Activated CD8-positive, alpha-beta memory T cell treated with anti-CD3 and anti-CD28 coated beads, Interleukin-2, amount 50 U/mL, for 4 hours (primary cell): Measurements from ENCODE around the gene MPPED1.

Experiments used
- DNase-seq: peaks from one replicate; pipeline ENCODE4 v3.0.0-alpha.2; 2020

MPPED1 gene

GRCh38 chr22:43393132-43393843, 18.5 kb upstream of the MPPED1 start:
- DNase-seq: no peak

- no peak for DNase-seq
Measured at GRCh38 chr22:43393844-43394474, 17.9 kb upstream of the MPPED1 start.

GRCh38 chr22:43395086-43395695, 16.6 kb upstream of the MPPED1 start:
- no peak for DNase-seq

DNA sequence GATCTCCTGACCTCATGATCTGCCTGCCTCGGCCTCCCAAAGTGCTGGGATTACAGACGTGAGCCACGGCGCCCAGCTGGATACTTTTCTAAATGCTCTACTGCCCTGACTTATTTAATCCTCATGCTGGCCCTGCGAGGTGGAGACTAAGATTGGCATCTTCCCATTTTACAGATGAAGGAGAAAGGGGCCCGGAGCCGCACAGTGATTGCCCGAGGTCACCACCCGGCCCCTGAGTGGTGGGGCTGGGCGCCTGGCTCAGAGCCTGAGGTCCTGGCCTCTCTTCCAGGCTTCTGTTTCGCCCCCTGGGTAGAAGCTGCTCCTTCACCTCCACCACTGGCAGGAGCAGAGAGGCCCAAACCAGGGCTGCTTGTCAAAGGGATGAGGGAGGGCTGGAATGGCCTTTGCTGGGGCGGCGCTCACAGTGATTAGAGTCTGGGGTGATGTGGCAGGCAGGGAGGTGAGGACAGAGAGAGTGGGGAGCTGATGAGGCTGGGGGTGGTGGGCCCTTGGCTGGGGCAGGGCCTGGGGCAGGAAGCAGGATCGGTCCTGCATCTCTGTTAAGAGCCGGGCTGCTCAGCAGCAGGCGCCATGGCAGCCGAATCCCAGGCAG, 15.4 kb upstream of the MPPED1 start:
- DNase-seq: no peak

- no peak for DNase-seq
Measured at GRCh38 chr22:43396934-43397457, 14.8 kb upstream of the MPPED1 start.

- no peak for DNase-seq
Measured at GRCh38 chr22:43397766-43398165, 14.0 kb upstream of the MPPED1 start.

- DNase-seq: no peak
Measured at GRCh38 chr22:43398246-43398645, 13.6 kb upstream of the MPPED1 start.

DNA sequence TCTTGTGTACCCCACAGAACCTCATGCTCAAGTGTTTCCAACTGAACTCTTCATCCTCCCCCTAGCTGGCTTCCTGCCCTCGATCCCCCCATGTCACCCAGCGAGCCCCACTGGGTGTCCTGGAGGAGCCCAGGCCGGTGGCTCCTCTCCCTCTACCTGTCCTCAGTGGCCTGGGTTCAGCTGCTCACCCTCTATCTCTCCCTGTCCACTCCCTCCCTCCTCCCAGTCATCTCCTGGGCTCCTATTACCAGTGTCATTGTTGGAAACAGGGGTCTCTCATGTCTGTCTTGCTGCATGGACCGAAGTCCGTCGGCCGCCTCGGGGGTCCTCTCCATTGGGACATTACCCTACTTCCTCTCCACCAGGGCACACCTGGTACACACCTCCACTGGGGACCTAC, 12.9 kb upstream of the MPPED1 start:
- no peak for DNase-seq

GRCh38 chr22:43399338-43399979, 12.4 kb upstream of the MPPED1 start:
- DNase-seq: no peak

- DNase-seq: no peak
Measured at GRCh38 chr22:43399980-43400358, 11.8 kb upstream of the MPPED1 start.

DNA sequence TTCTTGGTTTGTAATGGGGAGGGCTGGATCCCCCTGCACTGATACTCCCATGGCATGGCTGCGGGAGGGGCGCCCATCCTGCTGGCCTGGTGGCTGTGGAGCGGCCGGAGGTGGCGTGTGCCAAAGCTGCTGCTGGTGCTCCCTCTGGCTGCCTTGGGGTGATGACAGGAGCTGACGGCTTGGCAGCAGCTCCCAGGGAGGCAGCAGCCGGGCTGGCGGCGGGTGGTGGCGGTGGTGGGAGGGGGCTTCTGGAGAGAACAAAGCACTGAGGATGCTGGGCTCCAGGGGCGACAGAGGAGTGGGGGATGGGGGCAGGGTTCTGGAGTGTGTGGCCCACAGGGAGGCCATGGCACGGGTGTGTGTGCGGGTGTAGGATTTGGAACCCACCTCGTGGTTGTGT, 11.4 kb upstream of the MPPED1 start:
- DNase-seq: no peak

DNA sequence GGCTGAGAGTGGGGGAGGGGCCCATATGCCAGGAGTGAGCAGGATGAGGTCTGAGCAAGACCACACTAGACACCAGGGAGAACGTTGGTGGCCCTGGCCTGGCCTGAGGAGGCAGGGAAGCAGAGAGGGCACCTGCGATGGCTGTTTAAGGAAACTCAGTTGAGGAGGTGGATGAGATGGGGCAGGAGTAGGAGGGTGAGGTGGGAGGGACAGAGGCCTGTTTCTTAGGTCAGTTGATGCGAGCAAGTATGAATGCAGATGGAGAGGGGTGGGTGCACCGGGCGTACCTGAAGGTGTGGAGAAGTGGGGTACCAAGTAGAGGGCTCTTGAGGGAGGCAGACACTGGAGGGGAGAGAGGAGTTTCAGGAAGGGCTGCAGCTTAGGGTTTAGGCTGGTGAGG, 10.6 kb upstream of the MPPED1 start:
- no peak for DNase-seq

GRCh38 chr22:43401661-43402060, 10.2 kb upstream of the MPPED1 start:
- DNase-seq: no peak

DNA sequence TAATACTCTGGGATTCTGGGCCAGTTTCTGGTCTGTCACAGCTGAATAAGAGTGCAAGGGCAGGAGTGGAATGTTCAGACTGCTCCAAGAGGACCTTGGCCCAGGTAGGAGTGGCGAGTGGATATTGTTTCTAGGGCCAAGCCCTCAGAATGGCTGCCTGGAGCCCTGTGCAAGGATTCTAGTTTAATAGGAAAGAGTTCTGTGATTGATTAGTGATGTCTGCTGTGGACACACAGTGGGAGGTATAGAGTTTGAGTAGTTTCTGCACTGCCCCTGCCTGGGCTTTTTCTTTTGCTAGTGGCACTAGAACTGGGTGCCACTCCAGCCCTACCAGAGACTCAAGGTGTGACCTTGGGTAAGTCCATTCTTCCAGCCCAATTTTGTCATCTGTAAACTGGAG, 9.7 kb upstream of the MPPED1 start:
- DNase-seq: no peak

DNA sequence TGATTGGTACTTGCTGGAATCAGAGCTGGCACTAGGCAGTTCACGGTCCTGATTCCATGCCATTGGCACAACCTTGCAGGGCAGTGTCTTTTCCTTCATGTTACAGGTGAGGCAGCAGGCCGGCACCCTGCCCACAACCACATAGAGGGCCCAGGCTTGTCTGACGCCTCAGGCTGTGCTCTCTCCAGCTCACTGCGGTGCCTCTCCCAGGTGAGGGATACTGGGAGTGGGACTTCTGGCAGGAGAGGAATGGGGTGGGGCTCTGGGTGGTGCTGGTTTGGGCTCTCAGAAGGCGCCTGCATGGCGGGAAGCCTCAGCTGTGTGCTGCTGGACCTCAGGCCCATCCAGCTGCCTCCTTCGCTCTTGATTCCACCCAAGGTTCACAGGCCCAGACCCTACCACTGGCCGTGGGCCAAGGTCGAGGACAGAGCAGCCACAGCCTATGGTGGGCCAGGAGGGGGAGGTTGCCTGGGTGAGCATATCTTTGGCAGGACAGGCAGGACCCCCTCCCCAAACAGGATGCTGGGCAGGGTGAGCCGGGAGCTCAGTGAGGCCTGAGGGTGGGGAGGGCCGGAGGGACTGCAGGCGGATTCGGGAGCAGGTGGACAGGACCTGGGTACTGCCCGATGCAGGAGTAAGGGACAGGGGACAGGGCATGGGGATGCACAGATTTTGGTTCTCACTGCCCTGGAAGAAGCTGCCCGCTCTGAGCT, 7.0 kb upstream of the MPPED1 start:
- no peak for DNase-seq

DNA sequence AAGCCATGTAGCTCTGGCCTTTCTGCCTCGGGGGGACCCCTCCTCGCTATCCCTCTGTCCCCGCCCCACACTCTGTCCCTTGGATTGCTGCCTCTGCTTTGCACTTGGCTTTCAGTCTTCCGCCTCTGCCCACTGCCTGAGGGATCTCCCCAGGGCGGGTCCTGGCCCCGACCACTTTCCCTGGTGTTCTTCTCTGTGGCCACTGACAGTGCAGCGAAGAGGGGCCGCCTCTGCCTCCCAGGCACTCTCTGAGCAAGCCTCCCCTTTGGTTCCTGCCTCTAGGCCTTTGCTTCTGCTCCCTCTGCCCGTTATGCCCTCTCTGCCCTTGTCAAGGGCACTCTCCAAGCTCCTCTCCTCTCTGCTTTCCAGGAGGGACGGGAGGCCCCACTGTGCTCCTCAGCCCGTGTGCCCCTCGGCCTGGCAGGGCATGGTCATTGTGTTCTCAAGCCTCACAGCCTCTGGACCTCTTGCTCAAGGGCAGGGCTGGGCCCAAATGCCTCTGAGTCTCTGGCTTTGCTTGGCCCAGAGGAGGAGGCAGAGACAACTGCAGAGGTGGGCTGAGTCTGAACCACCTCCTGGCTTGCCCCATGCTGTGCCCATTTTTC, 5.5 kb upstream of the MPPED1 start:
- DNase-seq: no peak

DNA sequence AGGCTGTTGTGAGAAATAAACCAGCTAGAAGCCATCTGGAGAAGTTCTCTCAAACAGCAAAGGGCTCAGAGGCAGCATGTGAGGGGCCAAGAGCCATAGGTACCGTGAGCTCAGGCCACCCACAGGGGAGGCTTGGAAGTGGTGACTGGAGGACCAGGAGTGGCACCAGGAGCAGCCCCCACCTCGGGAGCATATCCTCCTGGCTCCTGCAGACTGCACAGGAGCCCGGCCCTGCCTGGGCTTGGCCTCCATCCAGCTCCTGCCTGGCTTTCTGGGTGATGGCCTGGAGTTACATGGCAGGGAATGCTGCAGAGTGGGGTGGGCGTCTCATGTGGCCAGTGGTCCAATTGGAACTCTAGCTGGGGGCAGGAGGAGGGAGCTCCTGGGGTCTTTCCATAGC, 4.2 kb upstream of the MPPED1 start:
- no peak for DNase-seq

GRCh38 chr22:43408009-43408408, 3.8 kb upstream of the MPPED1 start:
- no peak for DNase-seq

- no peak for DNase-seq
Measured at GRCh38 chr22:43409046-43409445, 2.8 kb upstream of the MPPED1 start.

- DNase-seq: no peak
Measured at GRCh38 chr22:43409800-43410199, 2.0 kb upstream of the MPPED1 start.

DNA sequence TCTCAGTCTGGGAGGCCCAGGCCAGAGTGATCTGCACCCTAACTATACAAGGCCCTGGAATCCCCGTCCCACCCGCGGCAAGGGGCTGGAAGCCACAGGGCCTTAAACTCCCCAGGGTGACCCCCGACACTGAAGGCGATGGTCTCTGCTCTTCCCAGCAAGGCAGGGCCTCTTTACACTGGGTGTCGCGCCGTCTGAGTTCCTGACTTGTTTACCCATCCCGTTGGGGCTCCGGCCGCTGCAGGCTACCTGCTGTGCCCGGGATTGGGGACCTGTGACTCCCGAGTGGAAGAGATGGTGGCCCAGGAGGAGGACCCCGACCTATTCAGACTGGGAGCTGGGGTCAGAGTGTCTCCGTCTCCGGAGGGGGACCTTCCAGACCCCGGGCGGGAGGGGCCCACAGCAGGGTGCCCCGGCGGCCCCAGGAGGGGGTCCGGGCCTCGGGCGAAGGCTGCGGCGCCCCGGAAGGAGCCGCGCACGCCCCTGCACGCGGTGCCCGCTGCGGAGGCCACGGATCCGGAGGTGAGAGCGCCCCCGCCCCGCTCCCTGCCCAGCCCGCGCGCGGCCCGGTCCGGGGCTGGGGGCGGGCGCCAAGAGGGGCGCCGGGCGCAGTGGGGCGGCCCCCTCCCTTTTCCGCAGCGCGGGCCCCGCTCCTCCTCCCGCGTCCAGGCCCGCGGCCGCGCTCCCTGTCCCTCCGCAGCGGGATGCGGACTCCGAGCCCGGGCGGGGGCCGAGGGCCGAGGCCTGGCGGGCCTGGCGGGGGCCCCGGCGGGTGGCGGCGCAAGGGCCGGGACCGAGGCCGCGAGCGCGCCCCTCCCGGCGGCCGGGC, 560 bp upstream of the MPPED1 start:
- DNase-seq: no peak
